ENCODE data around the gene RPGRIP1L. TPM values are rescaled to one million over a fixed set of nuclear protein-coding genes. Genes with fewer than 3 reads are reported as not detected.

RPGRIP1L gene
- total RNA-seq, 6 experiments from 2014 or later = 16.3 to 19.1 (median 18.4) TPM

- peaks cover 48% of the 10 kb centered on the region for H3K4me1 Mint-ChIP-seq (ENCODE audit: low read depth)
- no peak overlapping the region for H3K27ac Mint-ChIP-seq
- DNase-seq = no peak
- H3K36me3 Mint-ChIP-seq (ENCODE audit: low read depth) = 0 out of 2 replicates have a peak, but pooled peaks cover 4% of the 10 kb centered on the region
- no peaks in the 10 kb centered on the region; the same call in 1 of the 2 replicates for H3K27me3 Mint-ChIP-seq (ENCODE audit: insufficient read depth)
- H3K9me3 Mint-ChIP-seq = no peaks in the 10 kb centered on the region
- no peak overlapping the region for H3K4me3 Mint-ChIP-seq
- no peak for TF ChIP-seq CTCF (IDR thresholded peaks at IDR 0.05)
Measured at GRCh38 chr16:53713403-53714204, 9.9 kb upstream of the RPGRIP1L start.

- Mint-ChIP-seq H3K4me1 (ENCODE audit: low read depth) (peaks cover 43% of the 10 kb centered on the region), H3K9me3 (no peaks in the 10 kb centered on the region), H3K27ac (no peak overlapping the region), H3K27me3 (ENCODE audit: insufficient read depth) (no peaks in the 10 kb centered on the region; the same call in 1 of the 2 replicates), H3K36me3 (ENCODE audit: low read depth) (peaks cover 11% of the 10 kb centered on the region), H3K4me3 (no peak overlapping the region)
- no peak for DNase-seq
- no peak for TF ChIP-seq CTCF (IDR thresholded peaks at IDR 0.05)
Measured at GRCh38 chr16:53712065-53712464, 8.4 kb upstream of the RPGRIP1L start.

GRCh38 chr16:53711390-53711789, 7.7 kb upstream of the RPGRIP1L start:
- Mint-ChIP-seq H3K9me3 (no peaks in the 10 kb centered on the region), H3K27me3 (ENCODE audit: insufficient read depth) (no peaks in the 10 kb centered on the region; the same call in 1 of the 2 replicates), H3K4me1 (ENCODE audit: low read depth) (peaks cover 44% of the 10 kb centered on the region), H3K27ac (no peak overlapping the region), H3K36me3 (ENCODE audit: low read depth) (peaks cover 18% of the 10 kb centered on the region), H3K4me3 (no peak overlapping the region)
- TF ChIP-seq CTCF (IDR thresholded peaks at IDR 0.05) = no peak
- DNase-seq = no peak

GRCh38 chr16:53708490-53708889, 4.8 kb upstream of the RPGRIP1L start:
- Mint-ChIP-seq H3K27me3 (ENCODE audit: insufficient read depth) (no peaks in the 10 kb centered on the region; the same call in 1 of the 2 replicates), H3K4me1 (ENCODE audit: low read depth) (peaks cover 37% of the 10 kb centered on the region), H3K36me3 (ENCODE audit: low read depth) (peaks cover 22% of the 10 kb centered on the region), H3K4me3 (no peak overlapping the region), H3K9me3 (no peaks in the 10 kb centered on the region), H3K27ac (no peak overlapping the region)
- TF ChIP-seq CTCF (IDR thresholded peaks at IDR 0.05) = no peak
- DNase-seq = no peak

GRCh38 chr16:53707671-53708070, 4.0 kb upstream of the RPGRIP1L start:
- Mint-ChIP-seq H3K4me3 (no peak overlapping the region), H3K27me3 (ENCODE audit: insufficient read depth) (no peaks in the 10 kb centered on the region; the same call in 1 of the 2 replicates), H3K36me3 (ENCODE audit: low read depth) (peaks cover 19% of the 10 kb centered on the region), H3K9me3 (no peaks in the 10 kb centered on the region), H3K4me1 (ENCODE audit: low read depth) (peaks cover 35% of the 10 kb centered on the region), H3K27ac (no peak overlapping the region)
- TF ChIP-seq CTCF (IDR thresholded peaks at IDR 0.05) = no peak
- DNase-seq = no peak

All from HFFc6 (cell line).